Right lobe of liver (tissue), 6 donors: ENCODE results near the gene CHN2. TPM values are rescaled to one million over a fixed set of nuclear protein-coding genes. Genes with fewer than 3 reads are reported as not detected.
"Not testable (repeated sequence)": the region's sequence is repeated elsewhere in the genome, so short reads cannot be mapped to it uniquely, and the experiment has no call there.

Experiments used
- ATAC-seq, 4 donors: fragments of 200-7000 bp; cut with Tn5 transposase; one replicate each; pipeline ENCODE4 v1.9.1; 2020; ENCODE audit warnings: mild to moderate bottlenecking in 4 of 4, moderate library complexity in 4 of 4
- DNase-seq, 3 donors: peaks; one replicate each; pipeline ENCODE4 v3.0.0-alpha.2; 2020
- H3K27ac ChIP-seq, 3 donors: fragments of 200-600 bp; one replicate each; pipeline ENCODE4 v1.8.0; 2022
- H3K27me3 ChIP-seq, 2 donors: fragments of 200-600 bp; one replicate each; pipeline ENCODE4 v1.8.0; 2022
- H3K36me3 ChIP-seq, 4 donors: fragments of 200-600 bp; sonication (generic) in 1 of 4; one replicate each; pipeline versions ENCODE4 v1.5.1 to v1.8.0; 2017 to 2022; ENCODE audit warnings: control low read depth in 1 of 4
- H3K4me1 ChIP-seq, 4 donors: fragments of 200-600 bp; sonication (generic) in 1 of 4; one replicate each; pipeline versions ENCODE4 v1.5.1 to v1.8.0; 2017 to 2022; ENCODE audit warnings: control low read depth in 1 of 4
- H3K4me3 ChIP-seq, 3 donors: fragments of 200-600 bp; one replicate each; pipeline ENCODE4 v1.8.0; 2022
- H3K9me3 ChIP-seq, 4 donors: fragments of 200-600 bp; sonication (generic) in 1 of 4; one replicate each; pipeline versions ENCODE4 v1.5.1 to v1.8.0; 2017 to 2022; ENCODE audit warnings: control low read depth in 1 of 4
- CTCF ChIP-seq, 4 donors: fragments of 200-600 bp in 3 of 4; fragments of 450-650 bp in 1 of 4; IDR thresholded peaks; one replicate each; pipeline versions ENCODE4 v1.5.1 to v1.8.0; 2016 to 2022; ENCODE audit warnings: antibody characterized with exemption in 4 of 4, mild to moderate bottlenecking in 2 of 4
- POLR2A ChIP-seq: fragments of 450-650 bp; IDR thresholded peaks from one replicate; pipeline ENCODE4 v1.6.1; 2017; ENCODE audit warnings: antibody characterized with exemption, mild to moderate bottlenecking
- WGBS: methylation state at CpG from one replicate; pipeline ENCODE4 v1.1.6; 2018; ENCODE audit warnings: low coverage, low lambda C conversion rate; ENCODE audit not compliant: insufficient coverage; ENCODE audit errors: missing lambda C conversion rate; 5-methylcytosine and 5-hydroxymethylcytosine counted together
- intact Hi-C, 2 donors: fragments of 100-400 bp; cut with DNase I; formaldehyde crosslinking; loops; one replicate each; pipeline versions ENCODE4 v1.11.2 to v1.14.1; 2022
- total RNA-seq, 6 experiments: library from RNA; depleted of rRNA in 2 of 6; stranded (reverse); fragments of >200 nt in 2 of 6; fragmentation: NEBNext Ultra II Directional in 3 of 6; extraction: Animal tissue kit (Norgen Biotek cat#: 25700) in 3 of 6; gene quantifications; one replicate each; pipeline versions ENCODE4 v1.1.0 to v1.2.4, GENCODE V29; 2016 to 2023
- donor health status: DM: no; HTN: yes; CAD: no.
- donor health status: DM: no; HTN: no; CAD: no.
- donor health status: DM: no; HTN: no; CAD: no.
- donor health status: DM: no; HTN: yes; CAD: no.
- donor health status: DM: no; HTN: yes; CAD: no.

CHN2 gene
- total RNA-seq, 6 experiments from 2014 or later: 20.1 to 57.7 (median 31.5) TPM

- no peak for ATAC-seq
- H3K4me1 ChIP-seq: no peaks in the 10 kb centered on the region
- intact Hi-C loops: no loop called here
- H3K4me3 ChIP-seq: no peak overlapping the region
- DNase-seq: no peak
- H3K27me3 ChIP-seq: no peaks in the 10 kb centered on the region
- H3K36me3 ChIP-seq: no peaks in the 10 kb centered on the region
- TF ChIP-seq CTCF (IDR thresholded peaks at IDR 0.05) (no peak), POLR2A (no peak)
- no peak overlapping the region for H3K27ac ChIP-seq
- no peaks in the 10 kb centered on the region for H3K9me3 ChIP-seq
- WGBS: 84% methylated on average over 4 of the region's 4 CpGs
Measured at GRCh38 chr7:29527505-29528108, 333.0 kb downstream of the CHN2 start.

- not testable (repeated sequence) for ATAC-seq
- WGBS: 54% methylated on average over 5 of the region's 7 CpGs
Measured at GRCh38 chr7:29528526-29528925, 334.0 kb downstream of the CHN2 start.

More at GRCh38 chr7:29528526-29528925, 334.0 kb downstream of the CHN2 start:
- intact Hi-C loops, H3K36me3 ChIP-seq, DNase-seq, H3K27ac ChIP-seq, H3K9me3 ChIP-seq, H3K4me1 ChIP-seq, H3K4me3 ChIP-seq, H3K27me3 ChIP-seq: not testable (repeated sequence)

Other genes with a start within 250 kb of the CHN2 start
- gene TRIL, start 236.4 kb upstream of the CHN2 start, total RNA-seq: under 1 TPM; 0.12 to 0.29 (median 0.21) TPM
- gene CPVL, start 48.2 kb upstream of the CHN2 start, total RNA-seq: 10 to 100 TPM in 2 of 6 experiments, 1 to 10 TPM in 4; 6.2 to 23.4 (median 8.8) TPM